Mononuclear cell (primary cell): ENCODE results near the gene GNG7. TPM values are rescaled to one million over a fixed set of nuclear protein-coding genes. Genes with fewer than 3 reads are reported as not detected.
"Not testable (repeated sequence)": the region's sequence is repeated elsewhere in the genome, so short reads cannot be mapped to it uniquely, and the experiment has no call there.

Experiments
- H3K27me3 ChIP-seq: 2 replicates; pipeline ENCODE4 v1.6.0; 2011; ENCODE audit warnings: low read length, control low read depth; ENCODE audit not compliant: insufficient read depth
- H3K4me1 ChIP-seq: 2 replicates; pipeline ENCODE4 v1.5.1; 2011; ENCODE audit warnings: mild to moderate bottlenecking, low read length, control low read depth; ENCODE audit not compliant: insufficient read depth
- H3K4me3 ChIP-seq: 2 replicates; pipeline ENCODE4 v1.5.1; 2011; ENCODE audit warnings: mild to moderate bottlenecking, low read length, moderate library complexity
- H3K9me3 ChIP-seq: 2 replicates; pipeline ENCODE4 v1.5.1; 2011; ENCODE audit warnings: low read depth, mild to moderate bottlenecking, control low read depth, low read length
- total RNA-seq: library from RNA; depleted of rRNA; stranded (reverse); fragments of >200 nt; gene quantifications from one replicate; pipeline ENCODE4 v1.2.3, GENCODE V29; 2012

The GNG7 gene
- total RNA-seq, 1 donor = 2.0 TPM

- peaks cover 4% of the 10 kb centered on the region for H3K27me3 ChIP-seq
- no peaks in the 10 kb centered on the region for H3K9me3 ChIP-seq
- no peak within 1 kb of the TSS for H3K4me3 ChIP-seq
- peaks cover 11% of the 10 kb centered on the region for H3K4me1 ChIP-seq
Measured at GRCh38 chr19:2720777-2721569, 18.5 kb upstream of the GNG7 start, which contains the start of gene DIRAS1. Gene DIRAS1 (minus strand): TSS chr19:2721372. CDS start chr19:2717806, 3,566 bp downstream.

- Histone ChIP-seq H3K27me3 (peaks cover 4% of the 10 kb centered on the region), H3K4me3 (no peak overlapping the region), H3K4me1 (peaks cover 11% of the 10 kb centered on the region), H3K9me3 (no peaks in the 10 kb centered on the region)
Measured at GRCh38 chr19:2719920-2720776, 17.7 kb upstream of the GNG7 start.

GRCh38 chr19:2719232-2719735 is 16.8 kb upstream of the GNG7 start:
- Histone ChIP-seq H3K4me1 (peaks cover 11% of the 10 kb centered on the region), H3K27me3 (peaks cover 4% of the 10 kb centered on the region), H3K9me3 (no peaks in the 10 kb centered on the region), H3K4me3 (no peak overlapping the region)

GRCh38 chr19:2717638-2718541 is 15.4 kb upstream of the GNG7 start:
- Histone ChIP-seq H3K4me3 (no peak overlapping the region), H3K4me1 (peaks cover 11% of the 10 kb centered on the region), H3K27me3 (peaks cover 4% of the 10 kb centered on the region), H3K9me3 (no peaks in the 10 kb centered on the region)

GRCh38 chr19:2716722-2717637 is 14.5 kb upstream of the GNG7 start:
- no peaks in the 10 kb centered on the region for H3K9me3 ChIP-seq
- H3K4me1 ChIP-seq = peaks cover 11% of the 10 kb centered on the region
- peaks cover 2% of the 10 kb centered on the region for H3K27me3 ChIP-seq
- H3K4me3 ChIP-seq = no peak overlapping the region

GRCh38 chr19:2716275-2716650 is 13.8 kb upstream of the GNG7 start:
- H3K9me3 ChIP-seq = no peaks in the 10 kb centered on the region
- peaks cover 16% of the 10 kb centered on the region for H3K4me1 ChIP-seq
- no peaks in the 10 kb centered on the region for H3K27me3 ChIP-seq
- no peak overlapping the region for H3K4me3 ChIP-seq

- peaks cover 22% of the 10 kb centered on the region for H3K4me1 ChIP-seq
- H3K4me3 ChIP-seq = no peak overlapping the region
- H3K27me3 ChIP-seq = no peaks in the 10 kb centered on the region
- H3K9me3 ChIP-seq = no peaks in the 10 kb centered on the region
Measured at GRCh38 chr19:2715470-2716274, 13.2 kb upstream of the GNG7 start.

- H3K4me3 ChIP-seq = no peak overlapping the region
- H3K4me1 ChIP-seq = peaks cover 17% of the 10 kb centered on the region
- H3K9me3 ChIP-seq = no peaks in the 10 kb centered on the region
- no peaks in the 10 kb centered on the region for H3K27me3 ChIP-seq
Measured at GRCh38 chr19:2714531-2715269, 12.2 kb upstream of the GNG7 start.

GRCh38 chr19:2714102-2714501 is 11.6 kb upstream of the GNG7 start:
- not testable (repeated sequence) for H3K27me3 ChIP-seq, H3K9me3 ChIP-seq, H3K4me3 ChIP-seq
- peaks cover 16% of the 10 kb centered on the region for H3K4me1 ChIP-seq

GRCh38 chr19:2713170-2713569 is 10.7 kb upstream of the GNG7 start:
- not testable (repeated sequence) for H3K9me3 ChIP-seq, H3K4me3 ChIP-seq, H3K27me3 ChIP-seq
- peaks cover 16% of the 10 kb centered on the region for H3K4me1 ChIP-seq

GRCh38 chr19:2711875-2712205 is 9.3 kb upstream of the GNG7 start:
- Histone ChIP-seq H3K4me1 (peaks cover 16% of the 10 kb centered on the region), H3K9me3 (no peaks in the 10 kb centered on the region), H3K4me3 (no peak overlapping the region), H3K27me3 (no peaks in the 10 kb centered on the region)

- no peaks in the 10 kb centered on the region for H3K9me3 ChIP-seq
- no peak overlapping the region for H3K4me3 ChIP-seq
- peaks cover 16% of the 10 kb centered on the region for H3K4me1 ChIP-seq
- no peaks in the 10 kb centered on the region for H3K27me3 ChIP-seq
Measured at GRCh38 chr19:2711172-2711874, 8.8 kb upstream of the GNG7 start.
